ENCODE data around the gene TMEM238.

GRCh38 chr19:55358943-55359908 lies 24.9 kb downstream of the TMEM238 start:
- TF ChIP-seq EZH2 (IDR thresholded peaks at IDR 0.05; ENCODE audit: low read length, unreplicated experiment) (no peak), CTCF (conservative IDR thresholded peaks at IDR 0.05; ENCODE audit: low read depth, low read length) (no peak), EZH2phosphoT487 (IDR thresholded peaks at IDR 0.05; ENCODE audit: borderline replicate concordance, low read length) (no peak)
